Gastrocnemius medialis (tissue), 4 donors: ENCODE results near the gene ZNF790.

Experiments used
- CTCF ChIP-seq, 5 experiments: fragments of 450-650 bp in 3 of 5; fragments of 200-600 bp in 2 of 5; sonication (generic) in 2 of 5; IDR thresholded peaks in 4 of 5; conservative IDR thresholded peaks in 1 of 5; 1 replicate in 4 of 5; 2 replicates in 1 of 5; pipeline ENCODE4 v1.5.1; 2016 to 2019; ENCODE audit warnings: antibody characterized with exemption in 5 of 5, mild to moderate bottlenecking in 3 of 5, moderate library complexity in 3 of 5
- POLR2A ChIP-seq, 2 donors: fragments of 450-650 bp; IDR thresholded peaks; one replicate each; pipeline ENCODE4 v1.6.1; 2017; ENCODE audit warnings: antibody characterized with exemption in 2 of 2, mild to moderate bottlenecking in 2 of 2, moderate library complexity in 2 of 2

- no peak for TF ChIP-seq CTCF (IDR thresholded peaks at IDR 0.05 in 4 of 5, conservative IDR thresholded peaks at IDR 0.05 in 1 of 5)
- no peak for TF ChIP-seq POLR2A (IDR thresholded peaks at IDR 0.05)
These were observed 31.2 kb downstream of the ZNF790 start for GRCh38 chr19:36807029-36807428.
